ENCODE results near the gene FOXL2.

Gene FOXL2

GRCh38 chr3:138901567-138901966, 45.4 kb downstream of the FOXL2 start:
- Histone ChIP-seq H3K9ac (ENCODE audit: low read depth, low read length) (no peak overlapping the region), H3K4me3 (ENCODE audit: low read length) (no peak overlapping the region), H3K9me3 (replicated peaks; ENCODE audit: low read length) (no peaks in the 10 kb centered on the region), H3K36me3 (ENCODE audit: insufficient read depth, low read length) (no peaks in the 10 kb centered on the region), H3K4me1 (ENCODE audit: control insufficient read depth, insufficient read depth, low read length) (peaks cover 5% of the 10 kb centered on the region), H3K27me3 (ENCODE audit: control insufficient read depth, insufficient read depth, low read length) (peaks cover 3% of the 10 kb centered on the region), H3K4me2 (ENCODE audit: low read length) (no peak overlapping the region)

GRCh38 chr3:138899351-138899991, 47.5 kb downstream of the FOXL2 start:
- no peak overlapping the region for H3K4me3 ChIP-seq (ENCODE audit: low read length)
- H3K27me3 ChIP-seq (ENCODE audit: control insufficient read depth, insufficient read depth, low read length), result peaks cover 3% of the 10 kb centered on the region
- H3K4me1 ChIP-seq (ENCODE audit: control insufficient read depth, insufficient read depth, low read length), result peaks cover 5% of the 10 kb centered on the region
- H3K4me2 ChIP-seq (ENCODE audit: low read length), result no peak overlapping the region
- H3K36me3 ChIP-seq (ENCODE audit: insufficient read depth, low read length), result no peaks in the 10 kb centered on the region
- H3K9ac ChIP-seq (ENCODE audit: low read depth, low read length), result no peak overlapping the region
- no peaks in the 10 kb centered on the region for H3K9me3 ChIP-seq (replicated peaks; ENCODE audit: low read length)

- peaks cover 5% of the 10 kb centered on the region for H3K4me1 ChIP-seq (ENCODE audit: control insufficient read depth, insufficient read depth, low read length)
- H3K9me3 ChIP-seq (replicated peaks; ENCODE audit: low read length), result no peaks in the 10 kb centered on the region
- H3K4me3 ChIP-seq (ENCODE audit: low read length), result no peak overlapping the region
- H3K9ac ChIP-seq (ENCODE audit: low read depth, low read length), result no peak overlapping the region
- H3K27me3 ChIP-seq (ENCODE audit: control insufficient read depth, insufficient read depth, low read length), result peaks cover 3% of the 10 kb centered on the region
- no peaks in the 10 kb centered on the region for H3K36me3 ChIP-seq (ENCODE audit: insufficient read depth, low read length)
- H3K4me2 ChIP-seq (ENCODE audit: low read length), result no peak overlapping the region
Measured at GRCh38 chr3:138898708-138899107, 48.2 kb downstream of the FOXL2 start.

- peaks cover 5% of the 10 kb centered on the region for H3K4me1 ChIP-seq (ENCODE audit: control insufficient read depth, insufficient read depth, low read length)
- peaks cover 3% of the 10 kb centered on the region for H3K27me3 ChIP-seq (ENCODE audit: control insufficient read depth, insufficient read depth, low read length)
- no peaks in the 10 kb centered on the region for H3K36me3 ChIP-seq (ENCODE audit: insufficient read depth, low read length)
- no peak overlapping the region for H3K9ac ChIP-seq (ENCODE audit: low read depth, low read length)
- H3K4me3 ChIP-seq (ENCODE audit: low read length), result no peak overlapping the region
- H3K4me2 ChIP-seq (ENCODE audit: low read length), result no peak overlapping the region
- H3K9me3 ChIP-seq (replicated peaks; ENCODE audit: low read length), result no peaks in the 10 kb centered on the region
Measured at GRCh38 chr3:138898301-138898700, 48.6 kb downstream of the FOXL2 start.

Data from skeletal muscle satellite cell (primary cell).